GM18907 (cell line): ENCODE data around the gene ADARB2.
"Not testable (repeated sequence)": the region's sequence is repeated elsewhere in the genome, so short reads cannot be mapped to it uniquely, and the experiment has no call there.

Experiments
- ATAC-seq: cut with Tn5 transposase; IDR thresholded peaks from one replicate; pipeline ENCODE4 v1.9.1; 2021; ENCODE audit warnings: mild to moderate bottlenecking, moderate library complexity; ENCODE audit not compliant: unreplicated experiment

The ADARB2 gene

GRCh38 chr10:1402016-1402770 is 335.1 kb downstream of the ADARB2 start:
- no peak for ATAC-seq

DNA sequence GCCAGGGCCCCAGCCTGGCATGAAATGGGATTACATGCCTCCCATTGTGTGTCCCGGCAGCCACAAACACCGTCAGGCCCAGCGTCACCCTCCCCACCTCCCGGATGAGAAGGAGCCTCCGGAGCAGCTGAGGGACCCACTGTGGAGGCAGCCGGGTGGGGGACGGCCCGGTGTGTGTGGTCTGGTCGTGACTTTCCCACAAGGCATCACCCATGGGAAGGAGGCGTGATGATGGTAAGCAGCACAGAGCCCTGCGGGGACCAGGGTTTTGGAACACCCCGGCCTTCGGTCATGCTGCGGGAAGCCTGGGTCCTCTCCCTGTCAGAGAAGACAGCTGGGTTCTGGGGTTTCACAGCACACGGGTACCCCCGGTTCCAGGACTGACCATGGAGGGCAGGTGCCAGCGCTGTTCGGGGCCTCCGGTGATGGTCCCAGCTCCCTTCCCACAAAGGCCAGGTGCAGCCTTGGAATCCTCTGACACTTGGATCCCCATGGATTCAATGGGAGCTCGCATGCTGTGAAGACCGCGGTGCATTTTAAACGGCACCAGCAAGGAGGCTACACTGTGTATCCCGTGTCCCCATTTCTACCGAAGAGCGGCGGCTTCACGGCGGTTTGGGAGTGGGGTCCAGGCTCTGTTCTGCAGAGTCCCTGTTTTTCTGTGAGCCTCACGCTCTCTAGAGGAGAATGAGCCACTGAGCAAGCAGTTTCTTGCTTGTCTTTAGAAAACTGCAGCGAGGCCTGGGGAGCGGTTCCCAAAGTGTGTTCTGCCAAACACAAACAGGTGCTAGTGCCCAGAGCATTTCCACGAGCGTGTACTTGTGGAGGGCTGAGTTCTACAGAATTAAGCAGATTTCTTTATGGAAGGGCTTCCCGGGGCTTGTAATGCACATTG is 336.0 kb downstream of the ADARB2 start:
- ATAC-seq: no peak

- ATAC-seq: no peak
These were observed 336.9 kb downstream of the ADARB2 start for GRCh38 chr10:1400101-1401070.

GRCh38 chr10:1399431-1400100 is 337.8 kb downstream of the ADARB2 start:
- no peak for ATAC-seq

DNA sequence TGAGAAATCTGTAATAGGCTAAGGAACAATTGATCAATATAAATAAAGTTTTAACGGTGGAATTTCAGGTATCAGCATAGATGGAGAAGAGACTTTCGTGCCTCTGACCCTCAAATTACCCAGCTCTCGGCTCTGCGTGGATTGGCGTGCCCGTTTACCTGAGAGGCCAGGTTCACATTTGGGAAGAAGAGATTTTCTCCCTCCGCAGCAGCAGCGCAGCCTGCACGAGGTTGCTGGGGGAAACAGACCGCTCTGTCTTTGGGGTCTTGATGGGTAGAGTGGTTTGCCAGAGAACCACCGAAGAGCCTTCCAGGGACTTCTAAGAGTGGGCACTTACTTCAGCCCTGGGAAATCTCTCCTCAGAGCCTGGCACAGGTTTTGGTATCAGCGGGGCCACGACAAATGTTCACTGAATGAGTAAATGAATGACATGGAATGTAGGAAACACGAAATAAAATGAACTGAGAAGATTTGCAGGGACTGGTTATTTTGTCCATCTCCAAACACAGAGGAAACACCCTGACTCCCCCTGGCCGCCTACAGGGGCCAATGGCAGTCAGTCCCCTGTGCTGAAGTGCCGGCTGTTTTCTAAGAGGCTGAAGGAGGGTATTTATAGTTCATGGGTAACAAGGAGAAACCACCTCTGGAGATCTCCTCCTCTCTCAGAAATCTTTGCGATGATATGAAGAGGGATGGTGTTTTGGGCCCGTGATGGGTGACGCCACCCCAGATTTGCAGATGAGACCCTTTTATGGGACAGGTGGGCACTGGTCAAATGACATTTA is 338.5 kb downstream of the ADARB2 start:
- no peak for ATAC-seq

DNA sequence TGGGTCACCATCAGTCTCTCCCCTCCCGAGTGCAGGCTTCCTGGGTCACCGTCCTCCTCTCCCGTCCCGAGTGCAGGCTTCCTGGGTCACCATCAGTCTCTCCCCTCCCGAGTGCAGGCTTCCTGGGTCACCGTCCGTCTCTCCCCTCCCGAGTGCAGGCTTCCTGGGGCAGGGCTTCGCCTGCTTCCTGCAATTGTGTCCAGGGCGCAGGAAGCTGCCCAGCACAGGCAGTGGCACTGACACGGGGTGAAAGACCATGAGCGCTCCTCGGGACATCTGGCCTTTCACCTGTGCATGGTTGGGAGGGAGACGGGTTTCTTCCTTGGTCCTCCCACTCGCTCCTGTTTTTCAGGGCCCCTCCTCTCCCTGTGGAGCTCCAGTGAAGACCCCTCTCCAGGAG is 339.2 kb downstream of the ADARB2 start:
- not testable (repeated sequence) for ATAC-seq

DNA sequence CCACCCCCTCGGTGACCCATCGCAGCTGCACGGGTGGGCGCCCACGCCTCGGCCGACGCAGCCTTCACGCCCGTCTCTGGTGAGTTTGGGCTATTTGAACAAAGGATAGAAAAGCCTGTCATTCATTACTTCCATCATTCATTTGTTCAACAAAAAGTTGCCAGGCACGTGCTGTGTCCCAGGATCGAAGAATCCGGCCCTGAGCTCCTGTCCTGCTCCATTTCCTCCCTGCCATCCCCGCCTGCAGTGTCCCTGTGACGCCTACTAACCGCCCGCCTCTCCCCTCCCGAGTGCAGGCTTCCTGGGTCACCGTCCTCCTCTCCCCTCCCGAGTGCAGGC is 341.1 kb downstream of the ADARB2 start:
- ATAC-seq: no peak

- no peak for ATAC-seq
These were observed 341.6 kb downstream of the ADARB2 start for GRCh38 chr10:1395481-1396296.

GRCh38 chr10:1395025-1395480 is 342.3 kb downstream of the ADARB2 start:
- ATAC-seq: no peak

GRCh38 chr10:1394155-1394912 is 343.0 kb downstream of the ADARB2 start:
- no peak for ATAC-seq

DNA sequence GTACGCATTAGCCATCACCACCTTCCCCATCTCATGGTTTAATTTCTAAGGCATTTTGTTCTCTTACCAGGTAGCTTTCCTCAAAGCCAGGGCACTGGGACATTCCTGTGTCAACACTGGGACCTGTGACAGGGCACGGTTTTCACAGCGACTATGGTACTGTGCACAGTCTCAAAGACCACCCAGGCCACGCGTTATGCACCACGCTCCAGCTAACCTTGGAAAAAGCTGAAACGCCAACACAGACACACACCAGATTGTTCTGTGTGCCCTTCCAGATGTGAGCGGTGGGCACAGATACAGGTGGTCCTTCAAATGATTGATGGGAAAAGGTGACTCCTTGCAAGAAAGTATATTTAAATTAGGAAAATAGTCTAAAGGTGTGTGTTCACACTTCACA is 343.8 kb downstream of the ADARB2 start:
- no peak for ATAC-seq

DNA sequence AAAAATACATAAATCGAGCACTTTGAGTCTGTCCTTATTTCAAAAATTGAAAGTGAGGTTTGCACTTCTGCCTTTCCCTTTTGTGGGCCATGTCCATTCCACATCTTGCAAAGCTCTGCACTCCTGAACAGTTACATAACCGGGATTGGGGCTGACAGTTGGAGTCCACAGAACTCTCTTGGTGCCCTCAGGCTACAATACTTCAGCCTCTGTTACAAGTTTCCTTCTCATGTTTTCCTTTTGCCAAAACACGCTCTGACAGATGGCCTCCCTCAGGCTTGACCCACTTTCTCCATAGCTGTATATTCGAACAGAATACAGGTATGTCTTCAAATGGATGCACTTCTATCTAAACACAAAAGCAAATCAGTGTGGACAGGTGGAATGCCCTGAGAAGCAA is 345.2 kb downstream of the ADARB2 start:
- ATAC-seq: no peak

GRCh38 chr10:1390200-1390599 is 347.1 kb downstream of the ADARB2 start:
- no peak for ATAC-seq

DNA sequence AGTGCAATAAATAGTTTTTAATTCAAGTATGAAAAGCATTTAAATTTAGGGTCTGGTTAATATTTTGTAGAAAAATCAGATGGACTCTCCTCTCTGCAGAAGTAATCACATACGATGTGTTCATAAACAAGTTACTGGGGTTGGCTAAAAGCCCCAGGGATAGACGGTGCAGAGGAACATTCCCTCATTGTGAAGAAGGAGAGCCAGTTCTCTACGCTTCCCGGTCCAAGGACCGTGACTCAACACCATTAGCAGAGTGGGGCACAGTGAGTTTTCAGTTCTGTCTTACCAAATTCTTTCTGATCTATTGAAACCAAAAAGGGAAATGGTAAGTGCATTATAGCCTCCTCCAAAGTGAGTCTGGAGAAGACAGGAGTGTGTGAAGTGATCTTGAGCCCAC is 353.3 kb downstream of the ADARB2 start:
- ATAC-seq: no peak

DNA sequence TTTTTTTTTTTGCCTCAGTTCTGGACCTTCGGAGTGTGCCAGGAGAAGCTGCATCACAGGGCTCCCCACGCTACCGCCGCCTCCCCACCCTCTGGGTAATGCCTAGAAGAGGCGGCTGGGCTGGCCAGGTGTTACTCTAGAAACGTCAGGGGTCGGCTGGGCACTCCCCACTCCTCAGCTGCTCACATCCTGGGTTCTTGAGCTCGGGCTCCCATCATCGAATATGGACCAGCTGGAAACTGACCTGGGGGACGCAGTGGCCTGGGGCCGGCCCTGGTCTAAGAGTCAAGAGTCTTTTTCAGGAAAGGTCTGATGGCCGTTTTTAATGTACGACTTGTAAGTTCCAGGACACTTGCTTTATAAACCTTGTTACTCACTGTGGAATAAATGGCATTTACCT is 354.6 kb downstream of the ADARB2 start:
- ATAC-seq: no peak

DNA sequence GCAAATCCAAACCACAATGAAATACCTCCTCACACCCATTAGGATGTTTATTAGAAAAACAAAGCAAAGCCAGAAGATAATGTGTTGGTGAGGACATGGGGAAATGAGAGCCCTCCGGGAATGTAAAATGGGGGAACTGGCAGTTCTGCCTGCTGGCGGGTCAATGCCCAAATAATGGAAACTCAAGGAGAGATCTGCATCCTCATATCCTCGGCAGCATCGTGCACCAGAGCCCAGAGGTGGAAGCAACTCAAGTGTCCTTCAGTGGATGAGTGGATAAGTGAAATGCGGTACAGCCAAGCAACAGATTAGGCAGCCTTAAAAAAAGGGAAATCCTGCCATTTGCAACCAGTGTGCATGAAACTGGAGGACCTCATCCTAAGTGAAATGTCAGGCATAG is 356.0 kb downstream of the ADARB2 start:
- ATAC-seq: no peak

- ATAC-seq: no peak
These were observed 357.1 kb downstream of the ADARB2 start for GRCh38 chr10:1380088-1380671.

DNA sequence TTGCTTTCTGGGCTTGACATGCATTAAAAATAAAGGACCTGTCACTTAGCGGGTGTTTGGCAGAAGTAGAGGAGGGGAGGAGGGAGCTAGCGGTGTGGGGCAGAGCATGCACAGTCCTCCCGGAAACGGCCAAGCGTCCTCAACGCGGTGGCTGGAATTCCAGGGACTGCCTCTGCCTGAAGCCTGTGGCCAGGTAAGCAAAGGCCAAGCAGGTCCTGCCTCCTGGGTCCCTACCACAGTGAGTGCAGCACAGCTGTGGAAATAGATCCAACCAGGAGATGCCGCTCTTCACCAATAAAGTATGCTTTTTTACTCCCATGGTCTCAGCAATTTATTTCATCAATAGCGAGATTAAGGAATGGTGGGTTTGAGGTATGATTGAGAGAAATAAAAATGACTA is 357.7 kb downstream of the ADARB2 start:
- no peak for ATAC-seq
